HCT116 (cell line): ENCODE measurements around the gene GZF1. TPM values are rescaled to one million over a fixed set of nuclear protein-coding genes. Genes with fewer than 3 reads are reported as not detected.

Experiments
- ATAC-seq: fragments of 200-7000 bp; cut with Tn5 transposase; 2 replicates; pipeline ENCODE4 v1.9.1; 2020; ENCODE audit warnings: mild to moderate bottlenecking, moderate library complexity
- BruUV-seq: library from RNA; stranded (reverse); fragments of 400-500 nt; replicated peaks from 2 replicates; lab custom pipeline; 2021; lab: Mats Ljungman, UMichigan
- CTCF ChIA-PET: fragments of 300-600 bp; sonication (Branson Sonifier 250); formaldehyde crosslinking; loops from one replicate; lab custom pipeline; 2021; ENCODE audit warnings: antibody characterized with exemption; lab: Charles Lee
- POLR2A ChIA-PET: fragments of 300-600, 350-600 bp; sonication (Branson Sonifier 250); formaldehyde crosslinking; loops from one replicate; lab custom pipeline; 2021; ENCODE audit warnings: antibody characterized with exemption; lab: Charles Lee
- RAD21 ChIA-PET, 2 experiments: fragments of 300-600 bp; sonication (Branson Sonifier 250); formaldehyde crosslinking; loops; one replicate each; lab custom pipeline; 2023; ENCODE audit warnings: low total read pairs in 2 of 2; ENCODE audit not compliant: uncharacterized antibody in 2 of 2, unreplicated experiment in 2 of 2, low non-redundant PET in 1 of 2; lab: Charles Lee
- DNase-seq: peaks from one replicate; pipeline ENCODE4 v3.0.0-alpha.2; 2010; ENCODE audit warnings: low read depth, low spot score
- H2AFZ ChIP-seq: fragments of 200-600 bp; shearing (Covaris generic), sonication (generic); 2 replicates; pipeline ENCODE4 v1.6.1; 2017; ENCODE audit warnings: low read depth, mixed run types, mixed read lengths, antibody characterized with exemption, low read length; ENCODE audit not compliant: poor library complexity, severe bottlenecking
- H3K27ac ChIP-seq: 2 replicates; pipeline ENCODE4 v1.5.1; 2012; ENCODE audit warnings: low read depth, low read length
- H3K27me3 ChIP-seq: fragments of 200-600 bp; sonication (generic); 2 replicates; pipeline ENCODE4 v1.6.1; 2016; ENCODE audit warnings: mixed run types, low read length, mixed read lengths; ENCODE audit not compliant: insufficient read depth
- H3K36me3 ChIP-seq, 2 experiments: fragments of 200-500 bp in 1 of 2; fragments of 200-600 bp in 1 of 2; sonication (Bioruptor generic) in 1 of 2; sonication (generic) in 1 of 2; 2 replicates each; pipeline versions ENCODE4 v1.5.1 to v1.6.1; 2014 to 2016; ENCODE audit warnings: low read length in 2 of 2, inconsistent platforms in 1 of 2, mixed read lengths in 1 of 2, mixed run types in 1 of 2; ENCODE audit not compliant: insufficient read depth in 2 of 2, control insufficient read depth in 1 of 2
- H3K4me1 ChIP-seq, 2 experiments: fragments of 200-600 bp in 1 of 2; sonication (generic) in 1 of 2; 2 replicates each; pipeline versions ENCODE4 v1.5.1 to v1.6.1; 2012 to 2017; ENCODE audit warnings: low read length in 2 of 2, inconsistent platforms in 1 of 2, mild to moderate bottlenecking in 1 of 2, mixed read lengths in 1 of 2, mixed run types in 1 of 2, moderate library complexity in 1 of 2; ENCODE audit not compliant: insufficient read depth in 2 of 2, control insufficient read depth in 1 of 2
- H3K4me2 ChIP-seq: fragments of 200-600 bp; sonication (generic); 2 replicates; pipeline ENCODE4 v1.6.1; 2017; ENCODE audit warnings: mixed run types, low read length, mixed read lengths
- H3K4me3 ChIP-seq, 2 experiments: fragments of 200-600 bp in 1 of 2; sonication (generic) in 1 of 2; replicated peaks in 1 of 2; 2 replicates each; pipeline ENCODE4 v1.5.1; 2011 to 2016; ENCODE audit warnings: low read length in 2 of 2, control low read depth in 1 of 2, low read depth in 1 of 2, mild to moderate bottlenecking in 1 of 2, mixed read lengths in 1 of 2, mixed run types in 1 of 2
- H3K79me2 ChIP-seq: fragments of 200-600 bp; sonication (generic); 2 replicates; pipeline ENCODE4 v1.6.1; 2017; ENCODE audit warnings: mild to moderate bottlenecking, mixed run types, low read length, moderate library complexity, mixed read lengths; ENCODE audit not compliant: insufficient read depth
- H3K9ac ChIP-seq: fragments of 200-600 bp; sonication (generic); 2 replicates; pipeline ENCODE4 v1.6.1; 2016; ENCODE audit warnings: low read length, mixed read lengths
- H3K9me2 ChIP-seq: fragments of 200-600 bp; sonication (generic), shearing (Covaris generic); 2 replicates; pipeline ENCODE4 v1.6.1; 2017; ENCODE audit warnings: mixed run types, mild to moderate bottlenecking, moderate library complexity; ENCODE audit not compliant: insufficient read depth
- H3K9me3 ChIP-seq, 2 experiments: fragments of 200-500 bp in 1 of 2; fragments of 200-600 bp in 1 of 2; sonication (Bioruptor generic) in 1 of 2; sonication (generic) in 1 of 2; 2 replicates each; pipeline ENCODE4 v1.6.1; 2014 to 2017; ENCODE audit warnings: low read length in 2 of 2, mixed read lengths in 2 of 2, inconsistent platforms in 1 of 2, low read depth in 1 of 2, mild to moderate bottlenecking in 1 of 2, mixed run types in 1 of 2, moderate library complexity in 1 of 2; ENCODE audit not compliant: control insufficient read depth in 1 of 2, insufficient read depth in 1 of 2
- H4K20me1 ChIP-seq: fragments of 200-600 bp; sonication (generic), shearing (Covaris generic); 2 replicates; pipeline ENCODE4 v1.6.1; 2017; ENCODE audit warnings: mixed run types, mild to moderate bottlenecking, moderate library complexity; ENCODE audit not compliant: insufficient read depth
- CBX3 ChIP-seq: IDR thresholded peaks from 2 replicates; pipeline ENCODE4 v1.6.1; 2012; ENCODE audit warnings: low read depth
- CEBPB ChIP-seq: IDR thresholded peaks from 2 replicates; pipeline ENCODE4 v1.6.1; 2012; ENCODE audit warnings: low read depth
- EGR1 ChIP-seq: IDR thresholded peaks from 2 replicates; pipeline ENCODE4 v1.6.1; 2012; ENCODE audit warnings: low read depth
- EZH2 ChIP-seq: fragments of 200-600 bp; sonication (generic); IDR thresholded peaks from 2 replicates; pipeline ENCODE4 v1.6.1; 2017; ENCODE audit warnings: antibody characterized with exemption, mixed run types
- JUND ChIP-seq: IDR thresholded peaks from 2 replicates; pipeline ENCODE4 v1.6.1; 2012
- POLR2AphosphoS5 ChIP-seq: IDR thresholded peaks from 2 replicates; pipeline ENCODE4 v1.6.1; 2011; ENCODE audit warnings: mild to moderate bottlenecking, low read depth, low read length, moderate library complexity
- RAD21 ChIP-seq: IDR thresholded peaks from 2 replicates; pipeline ENCODE4 v1.6.1; 2012; ENCODE audit warnings: low read depth, mild to moderate bottlenecking
- SP1 ChIP-seq: IDR thresholded peaks from 2 replicates; pipeline ENCODE4 v1.6.1; 2012; ENCODE audit warnings: low read depth
- SRF ChIP-seq: IDR thresholded peaks from 2 replicates; pipeline ENCODE4 v1.6.1; 2012; ENCODE audit warnings: low read depth
- intact Hi-C: fragments of 100-400 bp; cut with micrococcal nuclease; formaldehyde crosslinking; loops from 2 replicates; pipeline ENCODE4 v1.10.0; 2022
- total RNA-seq: library from RNA; stranded (reverse); gene quantifications from one replicate; pipeline ENCODE4 v1.2.1, GENCODE V29; 2021; ENCODE audit not compliant: unreplicated experiment
- TF ChIP-seq, protein P1 (sequence below): IDR thresholded peaks from 2 replicates; pipeline ENCODE4 v1.6.1; 2011; ENCODE audit warnings: mild to moderate bottlenecking, low read length, moderate library complexity; ENCODE audit not compliant: insufficient replicate concordance; ENCODE audit errors: extremely low read depth
- TF ChIP-seq, protein P2 (sequence below): IDR thresholded peaks from 2 replicates; pipeline ENCODE4 v1.6.1; 2012
- TF ChIP-seq, protein P3 (sequence below): IDR thresholded peaks from 2 replicates; pipeline ENCODE4 v1.6.1; 2012; ENCODE audit warnings: low read depth
- TF ChIP-seq, protein P4 (sequence below), 3 experiments: fragments of 200-600 bp in 1 of 3; sonication (generic) in 1 of 3; IDR thresholded peaks in 2 of 3; conservative IDR thresholded peaks in 1 of 3; 2 replicates each; pipeline ENCODE4 v1.5.1; 2012 to 2017; ENCODE audit warnings: low read depth in 2 of 3, low read length in 2 of 3, antibody characterized with exemption in 1 of 3, borderline replicate concordance in 1 of 3, control low read depth in 1 of 3, mild to moderate bottlenecking in 1 of 3, mixed read lengths in 1 of 3, mixed run types in 1 of 3, moderate library complexity in 1 of 3; ENCODE audit not compliant: insufficient read depth in 1 of 3

The GZF1 gene
- total RNA-seq, 1 experiment from 2014 or later = 10.4 TPM

DNA sequence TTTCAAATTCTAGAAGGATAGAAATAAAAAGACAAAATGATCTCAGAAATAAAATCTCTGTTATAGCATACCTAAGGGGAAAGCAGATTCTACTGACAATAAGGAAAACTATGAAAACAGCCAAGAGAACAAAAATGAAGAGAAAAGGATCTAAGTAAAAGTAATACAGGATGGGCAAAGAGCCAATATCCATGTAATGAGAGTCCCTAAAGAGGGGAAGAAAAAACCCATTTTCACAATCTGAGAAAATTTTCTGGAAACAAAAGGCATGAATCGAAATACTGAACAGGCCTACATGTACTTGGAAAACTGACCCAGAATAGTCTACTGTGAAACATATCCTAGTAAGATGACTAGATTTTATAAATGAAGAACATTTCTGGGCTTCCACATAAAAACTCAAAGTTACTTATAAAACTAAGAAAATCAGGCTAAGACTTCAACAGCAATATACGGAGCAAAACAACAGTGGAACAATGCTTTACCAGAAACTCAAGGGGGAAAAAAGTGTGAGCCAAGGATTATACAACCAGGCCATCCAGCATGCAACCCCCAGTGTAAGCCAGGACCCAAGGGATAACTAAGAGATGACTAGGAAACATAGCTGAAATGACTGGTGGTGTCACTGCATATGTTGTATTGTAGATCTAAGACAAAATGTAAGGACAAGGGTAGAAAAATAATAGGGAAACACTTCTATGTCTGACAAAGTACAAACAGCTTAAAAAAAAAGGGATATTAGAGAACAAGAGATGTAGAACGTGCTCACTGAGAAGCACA, 49.1 kb downstream of the GZF1 start:
- Histone ChIP-seq H3K9me2 (no peaks in the 10 kb centered on the region), H3K36me3 (no peaks in the 10 kb centered on the region; a peak in 1 of 4 replicates), H3K9me3 (no peaks in the 10 kb centered on the region), H3K9ac (no peak overlapping the region), H3K27ac (no peak overlapping the region), H3K79me2 (peaks cover 99% of the 10 kb centered on the region), H4K20me1 (peaks cover 5% of the 10 kb centered on the region; the same call in 1 of the 2 replicates), H3K4me3 (no peak overlapping the region), H3K4me2 (no peak overlapping the region), H3K4me1 (no peaks in the 10 kb centered on the region), H3K27me3 (no peaks in the 10 kb centered on the region), H2AFZ (no peak overlapping the region)
- intact Hi-C loops = loop anchor here (10.0 kb wide), 1 partner anchor 46 kb away; the partner anchor contains the start of gene GZF1
- ChIA-PET POLR2A (no interaction called here), CTCF (no interaction called here), RAD21 (no interaction called here)
- no TSS peak for BruUV-seq
- DNase-seq = no peak
- no peak for ATAC-seq
- TF ChIP-seq RAD21 (no peak), SP1 (no peak), JUND (no peak), CEBPB (no peak), POLR2AphosphoS5 (no peak), SRF (no peak), EZH2 (no peak), EGR1 (no peak), CBX3 (no peak)
- TF ChIP-seq, protein P1, sequence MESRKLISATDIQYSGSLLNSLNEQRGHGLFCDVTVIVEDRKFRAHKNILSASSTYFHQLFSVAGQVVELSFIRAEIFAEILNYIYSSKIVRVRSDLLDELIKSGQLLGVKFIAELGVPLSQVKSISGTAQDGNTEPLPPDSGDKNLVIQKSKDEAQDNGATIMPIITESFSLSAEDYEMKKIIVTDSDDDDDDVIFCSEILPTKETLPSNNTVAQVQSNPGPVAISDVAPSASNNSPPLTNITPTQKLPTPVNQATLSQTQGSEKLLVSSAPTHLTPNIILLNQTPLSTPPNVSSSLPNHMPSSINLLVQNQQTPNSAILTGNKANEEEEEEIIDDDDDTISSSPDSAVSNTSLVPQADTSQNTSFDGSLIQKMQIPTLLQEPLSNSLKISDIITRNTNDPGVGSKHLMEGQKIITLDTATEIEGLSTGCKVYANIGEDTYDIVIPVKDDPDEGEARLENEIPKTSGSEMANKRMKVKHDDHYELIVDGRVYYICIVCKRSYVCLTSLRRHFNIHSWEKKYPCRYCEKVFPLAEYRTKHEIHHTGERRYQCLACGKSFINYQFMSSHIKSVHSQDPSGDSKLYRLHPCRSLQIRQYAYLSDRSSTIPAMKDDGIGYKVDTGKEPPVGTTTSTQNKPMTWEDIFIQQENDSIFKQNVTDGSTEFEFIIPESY = no peak
- TF ChIP-seq, protein P2, sequence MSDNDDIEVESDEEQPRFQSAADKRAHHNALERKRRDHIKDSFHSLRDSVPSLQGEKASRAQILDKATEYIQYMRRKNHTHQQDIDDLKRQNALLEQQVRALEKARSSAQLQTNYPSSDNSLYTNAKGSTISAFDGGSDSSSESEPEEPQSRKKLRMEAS = no peak
- TF ChIP-seq, protein P3, sequence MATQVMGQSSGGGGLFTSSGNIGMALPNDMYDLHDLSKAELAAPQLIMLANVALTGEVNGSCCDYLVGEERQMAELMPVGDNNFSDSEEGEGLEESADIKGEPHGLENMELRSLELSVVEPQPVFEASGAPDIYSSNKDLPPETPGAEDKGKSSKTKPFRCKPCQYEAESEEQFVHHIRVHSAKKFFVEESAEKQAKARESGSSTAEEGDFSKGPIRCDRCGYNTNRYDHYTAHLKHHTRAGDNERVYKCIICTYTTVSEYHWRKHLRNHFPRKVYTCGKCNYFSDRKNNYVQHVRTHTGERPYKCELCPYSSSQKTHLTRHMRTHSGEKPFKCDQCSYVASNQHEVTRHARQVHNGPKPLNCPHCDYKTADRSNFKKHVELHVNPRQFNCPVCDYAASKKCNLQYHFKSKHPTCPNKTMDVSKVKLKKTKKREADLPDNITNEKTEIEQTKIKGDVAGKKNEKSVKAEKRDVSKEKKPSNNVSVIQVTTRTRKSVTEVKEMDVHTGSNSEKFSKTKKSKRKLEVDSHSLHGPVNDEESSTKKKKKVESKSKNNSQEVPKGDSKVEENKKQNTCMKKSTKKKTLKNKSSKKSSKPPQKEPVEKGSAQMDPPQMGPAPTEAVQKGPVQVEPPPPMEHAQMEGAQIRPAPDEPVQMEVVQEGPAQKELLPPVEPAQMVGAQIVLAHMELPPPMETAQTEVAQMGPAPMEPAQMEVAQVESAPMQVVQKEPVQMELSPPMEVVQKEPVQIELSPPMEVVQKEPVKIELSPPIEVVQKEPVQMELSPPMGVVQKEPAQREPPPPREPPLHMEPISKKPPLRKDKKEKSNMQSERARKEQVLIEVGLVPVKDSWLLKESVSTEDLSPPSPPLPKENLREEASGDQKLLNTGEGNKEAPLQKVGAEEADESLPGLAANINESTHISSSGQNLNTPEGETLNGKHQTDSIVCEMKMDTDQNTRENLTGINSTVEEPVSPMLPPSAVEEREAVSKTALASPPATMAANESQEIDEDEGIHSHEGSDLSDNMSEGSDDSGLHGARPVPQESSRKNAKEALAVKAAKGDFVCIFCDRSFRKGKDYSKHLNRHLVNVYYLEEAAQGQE = no peak
- TF ChIP-seq, protein P4, sequence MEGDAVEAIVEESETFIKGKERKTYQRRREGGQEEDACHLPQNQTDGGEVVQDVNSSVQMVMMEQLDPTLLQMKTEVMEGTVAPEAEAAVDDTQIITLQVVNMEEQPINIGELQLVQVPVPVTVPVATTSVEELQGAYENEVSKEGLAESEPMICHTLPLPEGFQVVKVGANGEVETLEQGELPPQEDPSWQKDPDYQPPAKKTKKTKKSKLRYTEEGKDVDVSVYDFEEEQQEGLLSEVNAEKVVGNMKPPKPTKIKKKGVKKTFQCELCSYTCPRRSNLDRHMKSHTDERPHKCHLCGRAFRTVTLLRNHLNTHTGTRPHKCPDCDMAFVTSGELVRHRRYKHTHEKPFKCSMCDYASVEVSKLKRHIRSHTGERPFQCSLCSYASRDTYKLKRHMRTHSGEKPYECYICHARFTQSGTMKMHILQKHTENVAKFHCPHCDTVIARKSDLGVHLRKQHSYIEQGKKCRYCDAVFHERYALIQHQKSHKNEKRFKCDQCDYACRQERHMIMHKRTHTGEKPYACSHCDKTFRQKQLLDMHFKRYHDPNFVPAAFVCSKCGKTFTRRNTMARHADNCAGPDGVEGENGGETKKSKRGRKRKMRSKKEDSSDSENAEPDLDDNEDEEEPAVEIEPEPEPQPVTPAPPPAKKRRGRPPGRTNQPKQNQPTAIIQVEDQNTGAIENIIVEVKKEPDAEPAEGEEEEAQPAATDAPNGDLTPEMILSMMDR (IDR thresholded peaks at IDR 0.05 in 2 of 3, conservative IDR thresholded peaks at IDR 0.05 in 1 of 3; ENCODE audit: borderline replicate concordance in 1 of 3, insufficient read depth in 1 of 3, low read depth in 2 of 3, low read length in 2 of 3) = no peak
